Neural progenitor cell (in vitro differentiated cells): ENCODE results near the gene FBRS. TPM values are rescaled to one million over a fixed set of nuclear protein-coding genes. Genes with fewer than 3 reads are reported as not detected.

ENCODE experiments used
- DNase-seq: peaks from one replicate; pipeline ENCODE4 v3.0.0-alpha.2; 2016; ENCODE audit warnings: low spot score
- H2AFZ ChIP-seq: fragments of 200-600 bp; sonication (generic); replicated peaks from 2 replicates; pipeline ENCODE4 v1.6.1; 2016; ENCODE audit warnings: antibody characterized with exemption
- H3F3A ChIP-seq: fragments of 200-600 bp; sonication (generic); 2 replicates; pipeline ENCODE4 v1.6.1; 2016; ENCODE audit warnings: antibody characterized with exemption, low read depth
- H3K27ac ChIP-seq: fragments of 200-600 bp; sonication (generic); 2 replicates; pipeline ENCODE4 v1.5.1; 2016; ENCODE audit warnings: mild to moderate bottlenecking
- H3K27me3 ChIP-seq: fragments of 200-600 bp; sonication (generic); 2 replicates; pipeline ENCODE4 v1.6.1; 2016; ENCODE audit warnings: mild to moderate bottlenecking, moderate library complexity
- H3K36me3 ChIP-seq: fragments of 200-600 bp; sonication (generic); 2 replicates; pipeline ENCODE4 v1.5.1; 2016
- H3K4me1 ChIP-seq: fragments of 200-600 bp; sonication (generic); 2 replicates; pipeline ENCODE4 v1.6.1; 2016; ENCODE audit warnings: mixed run types
- H3K4me2 ChIP-seq: fragments of 200-600 bp; sonication (generic); 2 replicates; pipeline ENCODE4 v1.6.1; 2016
- H3K4me3 ChIP-seq: fragments of 200-600 bp; sonication (generic); 2 replicates; pipeline ENCODE4 v1.5.1; 2016
- H3K79me2 ChIP-seq: fragments of 200-600 bp; sonication (generic); 2 replicates; pipeline ENCODE4 v1.6.1; 2016; ENCODE audit warnings: low read depth
- H3K9ac ChIP-seq: fragments of 200-600 bp; sonication (generic); 2 replicates; pipeline ENCODE4 v1.6.1; 2016
- H3K9me3 ChIP-seq: fragments of 200-600 bp; sonication (generic); 2 replicates; pipeline ENCODE4 v1.5.1; 2016; ENCODE audit warnings: low read depth
- H4K20me1 ChIP-seq: fragments of 200-600 bp; sonication (generic); 2 replicates; pipeline ENCODE4 v1.6.1; 2016; ENCODE audit warnings: low read depth
- H3K27ac Mint-ChIP-seq: 3 replicates; pipeline ENCODE4 v1.8.0; 2021; ENCODE audit warnings: mixed read lengths
- H3K27me3 Mint-ChIP-seq: 2 replicates; pipeline ENCODE4 v1.8.0; 2022; ENCODE audit warnings: low read depth, mild to moderate bottlenecking, inconsistent platforms, moderate library complexity, mixed read lengths; ENCODE audit not compliant: insufficient read depth
- H3K36me3 Mint-ChIP-seq: 3 replicates; pipeline ENCODE4 v1.8.0; 2021; ENCODE audit warnings: mixed read lengths
- H3K4me1 Mint-ChIP-seq: 3 replicates; pipeline ENCODE4 v1.8.0; 2021; ENCODE audit warnings: mixed read lengths
- H3K4me3 Mint-ChIP-seq: 3 replicates; pipeline ENCODE4 v1.8.0; 2021; ENCODE audit warnings: mild to moderate bottlenecking, moderate library complexity, mixed read lengths
- H3K9me3 Mint-ChIP-seq: 3 replicates; pipeline ENCODE4 v1.8.0; 2020; ENCODE audit warnings: mixed read lengths
- EZH2 ChIP-seq: fragments of 200-600 bp; sonication (generic); IDR thresholded peaks from 2 replicates; pipeline ENCODE4 v1.6.1; 2017; ENCODE audit warnings: antibody characterized with exemption, mild to moderate bottlenecking, moderate library complexity
- EZH2phosphoT487 ChIP-seq: fragments of 200-600 bp; sonication (generic); IDR thresholded peaks from 2 replicates; pipeline ENCODE4 v1.6.1; 2017; ENCODE audit warnings: antibody characterized with exemption
- total RNA-seq: library from RNA; depleted of rRNA; stranded (reverse); fragments of >200 nt; gene quantifications from 2 replicates; pipeline ENCODE4 v1.2.3, GENCODE V29; 2015; ENCODE audit warnings: low replicate concordance
- TF ChIP-seq, protein P1 (sequence below): fragments of 200-600 bp; sonication (generic); IDR thresholded peaks from 2 replicates; pipeline ENCODE4 v1.5.1; 2017; ENCODE audit warnings: antibody characterized with exemption, mild to moderate bottlenecking

FBRS gene
- total RNA-seq, 1 donor from 2014 or later, result 3.6 TPM

GRCh38 chr16:30615358-30616091 is 42.7 kb upstream of the FBRS start:
- Mint-ChIP-seq H3K4me3 (no peak overlapping the region), H3K4me1 (peaks cover 26% of the 10 kb centered on the region), H3K9me3 (peaks cover 4% of the 10 kb centered on the region), H3K36me3 (peaks cover 4% of the 10 kb centered on the region), H3K27me3 (peaks cover 4% of the 10 kb centered on the region), H3K27ac (no peak overlapping the region)
- Histone ChIP-seq H3K4me3 (no peak overlapping the region), H3K27ac (no peak overlapping the region), H3K9me3 (no peaks in the 10 kb centered on the region), H3F3A (peaks cover 11% of the 10 kb centered on the region), H3K27me3 (no peaks in the 10 kb centered on the region), H3K79me2 (no peaks in the 10 kb centered on the region), H4K20me1 (no peaks in the 10 kb centered on the region), H3K9ac (no peak overlapping the region), H3K36me3 (no peaks in the 10 kb centered on the region), H3K4me2 (no peak overlapping the region), H3K4me1 (no peaks in the 10 kb centered on the region), H2AFZ (no peak overlapping the region)
- peak; percentile 81 for DNase-seq
- TF ChIP-seq EZH2 (no peak), EZH2phosphoT487 (no peak)
- TF ChIP-seq, protein P1, sequence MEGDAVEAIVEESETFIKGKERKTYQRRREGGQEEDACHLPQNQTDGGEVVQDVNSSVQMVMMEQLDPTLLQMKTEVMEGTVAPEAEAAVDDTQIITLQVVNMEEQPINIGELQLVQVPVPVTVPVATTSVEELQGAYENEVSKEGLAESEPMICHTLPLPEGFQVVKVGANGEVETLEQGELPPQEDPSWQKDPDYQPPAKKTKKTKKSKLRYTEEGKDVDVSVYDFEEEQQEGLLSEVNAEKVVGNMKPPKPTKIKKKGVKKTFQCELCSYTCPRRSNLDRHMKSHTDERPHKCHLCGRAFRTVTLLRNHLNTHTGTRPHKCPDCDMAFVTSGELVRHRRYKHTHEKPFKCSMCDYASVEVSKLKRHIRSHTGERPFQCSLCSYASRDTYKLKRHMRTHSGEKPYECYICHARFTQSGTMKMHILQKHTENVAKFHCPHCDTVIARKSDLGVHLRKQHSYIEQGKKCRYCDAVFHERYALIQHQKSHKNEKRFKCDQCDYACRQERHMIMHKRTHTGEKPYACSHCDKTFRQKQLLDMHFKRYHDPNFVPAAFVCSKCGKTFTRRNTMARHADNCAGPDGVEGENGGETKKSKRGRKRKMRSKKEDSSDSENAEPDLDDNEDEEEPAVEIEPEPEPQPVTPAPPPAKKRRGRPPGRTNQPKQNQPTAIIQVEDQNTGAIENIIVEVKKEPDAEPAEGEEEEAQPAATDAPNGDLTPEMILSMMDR, result peak; percentile 85

DNA sequence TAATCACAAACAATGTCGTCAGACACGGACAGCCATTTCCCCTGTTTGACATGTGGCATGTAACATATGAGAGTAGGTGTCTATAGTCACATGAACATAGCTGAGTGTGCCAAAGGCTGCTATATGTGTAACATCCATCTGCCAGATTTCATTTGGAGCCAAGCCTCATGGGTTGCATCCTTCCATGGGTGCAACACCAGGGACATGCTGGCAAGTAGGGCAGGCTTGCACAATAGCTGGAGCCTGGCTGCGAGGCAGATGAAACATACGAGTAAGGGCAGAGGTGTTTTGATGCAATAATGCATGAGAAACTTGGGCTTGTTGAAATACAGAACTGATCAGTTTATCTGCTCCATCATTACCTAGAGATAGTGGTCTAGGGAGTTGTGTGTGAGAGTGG is 39.0 kb upstream of the FBRS start:
- Histone ChIP-seq H3K4me2 (no peak overlapping the region), H2AFZ (no peak overlapping the region), H3K9ac (no peak overlapping the region), H4K20me1 (no peaks in the 10 kb centered on the region), H3K79me2 (no peaks in the 10 kb centered on the region), H3K36me3 (no peaks in the 10 kb centered on the region), H3K9me3 (no peaks in the 10 kb centered on the region), H3K4me1 (peaks cover 9% of the 10 kb centered on the region), H3K27me3 (no peaks in the 10 kb centered on the region), H3F3A (peaks cover under 1% of the 10 kb centered on the region), H3K4me3 (no peak overlapping the region), H3K27ac (no peak overlapping the region)
- H3K36me3 Mint-ChIP-seq, result peaks cover 4% of the 10 kb centered on the region
- peaks cover 43% of the 10 kb centered on the region for H3K4me1 Mint-ChIP-seq
- DNase-seq, result no peak
- peaks cover 2% of the 10 kb centered on the region for H3K27me3 Mint-ChIP-seq
- H3K27ac Mint-ChIP-seq, result no peak overlapping the region
- TF ChIP-seq, protein P1, result no peak
- TF ChIP-seq EZH2, result no peak
- TF ChIP-seq EZH2phosphoT487, result no peak
- H3K4me3 Mint-ChIP-seq, result no peak overlapping the region
- H3K9me3 Mint-ChIP-seq, result peaks cover 7% of the 10 kb centered on the region

- H3K9me3 Mint-ChIP-seq, result peaks cover 7% of the 10 kb centered on the region
- no peaks in the 10 kb centered on the region for H3K36me3 ChIP-seq
- no peaks in the 10 kb centered on the region for H4K20me1 ChIP-seq
- no peak overlapping the region for H3K4me3 ChIP-seq
- H3K36me3 Mint-ChIP-seq, result peaks cover 4% of the 10 kb centered on the region
- no peak for DNase-seq
- H3K9ac ChIP-seq, result no peak overlapping the region
- H3K79me2 ChIP-seq, result no peaks in the 10 kb centered on the region
- no peaks in the 10 kb centered on the region for H3K27me3 ChIP-seq
- H3K4me3 Mint-ChIP-seq, result no peak overlapping the region
- H3K27ac ChIP-seq, result no peak overlapping the region
- no peak overlapping the region for H2AFZ ChIP-seq
- no peak overlapping the region for H3K27ac Mint-ChIP-seq
- H3F3A ChIP-seq, result no peaks in the 10 kb centered on the region
- peaks cover 43% of the 10 kb centered on the region for H3K4me1 Mint-ChIP-seq
- H3K9me3 ChIP-seq, result no peaks in the 10 kb centered on the region
- peaks cover 9% of the 10 kb centered on the region for H3K4me1 ChIP-seq
- peaks cover 4% of the 10 kb centered on the region for H3K27me3 Mint-ChIP-seq
- TF ChIP-seq, protein P1, result no peak
- TF ChIP-seq EZH2phosphoT487, result no peak
- no peak for TF ChIP-seq EZH2
- no peak overlapping the region for H3K4me2 ChIP-seq
Observed at GRCh38 chr16:30619638-30620037, 38.6 kb upstream of the FBRS start.
